ENCODE measurements around the gene EIF5A.

Gene EIF5A

DNA sequence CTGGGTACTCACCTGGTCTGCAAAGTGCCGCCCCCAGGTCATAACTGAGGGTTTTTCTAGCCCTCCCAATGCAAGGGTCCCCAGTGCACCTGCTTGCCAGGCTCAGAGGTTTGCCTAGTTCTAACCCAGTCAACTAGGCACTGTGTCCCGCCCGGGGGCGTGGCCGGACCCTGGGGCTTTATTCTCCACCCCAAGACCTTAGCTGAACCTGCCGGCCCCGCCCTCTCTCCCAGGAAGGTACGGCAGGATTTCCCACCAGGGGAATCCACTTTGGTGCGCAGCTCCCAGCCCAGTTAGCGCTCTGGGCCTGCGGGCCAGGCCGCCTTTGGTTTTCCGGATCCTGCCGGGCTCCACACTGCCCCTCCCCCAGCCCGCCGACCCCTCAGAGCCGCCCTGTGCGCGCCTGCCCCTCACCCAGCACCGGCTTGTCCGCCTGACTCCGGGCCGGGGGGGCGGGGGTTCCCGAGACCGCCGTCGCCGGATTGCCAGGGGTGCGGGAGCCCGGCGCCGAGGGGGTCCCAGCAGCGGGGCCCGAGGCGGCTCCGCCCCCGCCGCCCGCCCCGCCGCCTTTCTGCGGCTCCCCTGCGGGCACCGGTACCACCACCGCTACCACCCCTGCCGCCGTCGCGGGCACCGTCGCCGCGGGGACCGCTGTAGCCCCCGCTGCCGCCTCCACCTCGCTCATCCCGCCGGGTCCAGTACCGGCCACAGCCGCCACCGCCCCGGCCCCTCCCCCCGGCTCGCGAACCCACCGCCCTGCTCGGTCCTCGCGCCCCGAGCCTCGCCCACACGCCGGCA lies 13.4 kb upstream of the EIF5A start:
- TF ChIP-seq GATA2 (IDR thresholded peaks at IDR 0.05; ENCODE audit: low read depth, low read length) (no peak), GATA3 (IDR thresholded peaks at IDR 0.05; ENCODE audit: low read depth, low read length) (no peak)

DNA sequence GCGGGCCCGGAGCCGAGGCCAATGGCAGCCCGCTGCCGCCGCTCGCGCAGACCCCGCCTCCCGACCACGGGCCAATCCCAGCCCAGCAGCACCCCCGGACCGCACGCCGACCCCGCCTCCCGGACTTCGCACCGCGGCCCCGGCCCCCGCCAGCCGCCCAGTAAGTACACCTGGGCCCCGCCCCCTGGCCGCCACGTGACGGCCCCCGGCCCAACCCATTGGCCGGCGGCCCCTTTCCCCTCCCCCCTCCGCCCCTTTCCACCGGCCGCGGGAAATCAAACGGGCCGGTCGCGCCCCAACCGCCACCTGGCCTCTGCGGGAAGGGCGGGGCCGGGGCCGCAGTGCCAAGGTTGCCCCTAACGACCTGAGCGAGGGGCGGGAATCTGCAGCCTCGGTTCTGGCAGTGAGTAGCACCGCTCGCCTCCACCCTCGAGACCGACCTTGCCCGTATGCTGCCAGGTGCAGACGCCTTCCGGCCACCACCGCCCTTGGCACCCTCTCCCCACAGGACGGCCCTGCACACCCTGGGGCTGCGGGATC lies 12.7 kb upstream of the EIF5A start, which contains the start of gene YBX2:
Gene YBX2, minus strand, starts transcription at position 26 of the 540 bp plus-strand sequence. CDS start 139 bp downstream, outside the sequence.
- no peak for TF ChIP-seq GATA2 (IDR thresholded peaks at IDR 0.05; ENCODE audit: low read depth, low read length)
- no peak for TF ChIP-seq GATA3 (IDR thresholded peaks at IDR 0.05; ENCODE audit: low read depth, low read length)

DNA sequence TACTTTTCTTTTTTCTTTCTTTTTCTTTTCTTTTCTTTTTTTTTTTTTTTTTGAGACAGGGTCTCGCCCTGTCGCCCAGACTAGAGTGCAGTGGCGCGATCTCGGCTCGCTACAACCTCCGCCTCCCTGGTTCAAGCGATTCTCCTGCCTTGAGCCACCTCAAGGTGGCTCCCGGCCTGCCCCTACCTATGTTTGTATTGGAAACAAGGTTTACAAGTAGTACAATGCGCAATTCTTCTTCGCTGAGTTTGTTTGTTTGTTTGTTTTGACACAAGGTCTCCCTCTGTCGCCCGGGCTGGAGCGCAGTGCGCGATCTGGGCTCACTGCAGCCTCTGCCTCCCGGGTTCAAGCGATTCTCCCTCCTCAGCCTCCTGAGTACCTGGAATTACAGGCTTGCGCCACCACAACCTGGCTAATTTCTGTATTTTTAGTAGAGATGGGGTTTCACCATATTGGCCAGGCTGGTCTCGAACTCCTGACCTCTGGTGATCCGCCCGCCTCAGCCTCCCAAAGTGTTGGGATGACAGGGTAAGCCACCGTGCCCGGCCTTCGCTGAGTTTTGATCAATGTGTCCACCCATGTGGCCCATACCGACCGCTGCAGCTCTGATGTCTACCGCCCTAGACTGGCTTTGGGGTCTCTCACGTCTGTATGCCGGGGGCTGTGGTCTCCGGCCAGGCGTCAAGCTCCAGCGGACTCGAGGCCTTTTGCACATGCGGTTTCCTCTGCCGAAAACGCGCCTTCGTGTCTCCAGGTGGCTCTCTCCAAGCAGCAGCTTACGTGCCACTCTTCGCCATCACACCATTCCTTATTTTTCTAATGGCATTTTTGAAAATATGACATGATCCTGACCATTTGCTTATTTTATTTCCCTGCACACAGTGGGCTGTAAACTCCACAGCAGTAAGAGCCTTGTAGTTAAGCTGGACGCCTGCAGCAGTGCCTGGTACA lies 11.9 kb upstream of the EIF5A start:
- TF ChIP-seq GATA2 (IDR thresholded peaks at IDR 0.05; ENCODE audit: low read depth, low read length) (no peak), GATA3 (IDR thresholded peaks at IDR 0.05; ENCODE audit: low read depth, low read length) (no peak)

DNA sequence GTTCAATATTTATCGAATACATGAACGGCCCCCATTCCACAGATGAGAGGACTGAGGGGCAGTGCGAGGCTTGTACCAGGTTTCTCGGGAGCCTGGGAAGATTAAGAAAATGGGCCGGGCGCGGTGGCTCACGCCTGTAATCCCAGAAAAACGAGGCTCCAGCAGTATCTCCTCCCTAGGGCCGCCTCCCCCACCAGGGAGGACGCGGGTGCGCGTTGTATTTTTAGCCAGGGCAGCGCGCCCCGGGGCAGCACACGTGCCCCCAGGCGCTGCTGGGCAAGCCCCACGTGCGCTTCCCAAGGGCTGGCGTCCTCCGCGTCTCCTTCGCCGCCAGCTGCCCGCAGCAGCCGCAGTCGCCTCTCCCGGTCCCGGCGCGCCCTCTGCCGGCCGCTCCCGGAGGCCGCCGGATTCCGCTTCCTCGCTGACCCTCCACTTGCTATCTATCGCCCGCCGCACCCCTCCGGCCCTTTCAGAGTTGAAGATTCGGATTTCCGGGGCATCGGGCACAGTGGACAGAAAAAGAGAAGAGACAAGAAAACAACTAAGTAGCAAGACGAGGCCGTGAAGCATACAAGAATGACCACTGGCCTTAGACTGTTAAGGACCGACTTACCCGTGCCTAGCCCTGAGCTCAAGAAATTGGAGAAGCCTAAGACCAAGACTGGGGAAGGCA lies 11.1 kb upstream of the EIF5A start:
- TF ChIP-seq GATA2 (IDR thresholded peaks at IDR 0.05; ENCODE audit: low read depth, low read length), result no peak
- no peak for TF ChIP-seq GATA3 (IDR thresholded peaks at IDR 0.05; ENCODE audit: low read depth, low read length)

DNA sequence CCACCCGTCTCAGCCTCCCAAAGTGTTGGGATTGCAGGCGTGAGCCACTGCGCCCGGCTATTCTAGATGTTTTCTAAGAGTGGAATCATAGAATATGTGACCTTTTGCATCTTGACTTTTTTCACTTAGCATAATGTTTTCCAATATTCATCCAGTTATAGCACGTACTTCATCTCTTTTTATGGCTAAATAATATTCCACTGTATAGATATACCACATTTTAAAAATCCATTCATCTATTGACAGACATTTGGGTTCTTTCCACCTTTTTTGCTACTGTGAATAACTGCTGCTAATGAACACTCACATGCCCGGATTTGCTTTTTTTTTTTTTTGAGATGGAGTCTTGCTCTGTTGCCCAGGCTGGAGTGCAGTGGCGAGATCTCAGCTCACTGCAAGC lies 3.2 kb upstream of the EIF5A start:
- TF ChIP-seq GATA3 (IDR thresholded peaks at IDR 0.05; ENCODE audit: low read depth, low read length) (no peak), GATA2 (IDR thresholded peaks at IDR 0.05; ENCODE audit: low read depth, low read length) (no peak)

DNA sequence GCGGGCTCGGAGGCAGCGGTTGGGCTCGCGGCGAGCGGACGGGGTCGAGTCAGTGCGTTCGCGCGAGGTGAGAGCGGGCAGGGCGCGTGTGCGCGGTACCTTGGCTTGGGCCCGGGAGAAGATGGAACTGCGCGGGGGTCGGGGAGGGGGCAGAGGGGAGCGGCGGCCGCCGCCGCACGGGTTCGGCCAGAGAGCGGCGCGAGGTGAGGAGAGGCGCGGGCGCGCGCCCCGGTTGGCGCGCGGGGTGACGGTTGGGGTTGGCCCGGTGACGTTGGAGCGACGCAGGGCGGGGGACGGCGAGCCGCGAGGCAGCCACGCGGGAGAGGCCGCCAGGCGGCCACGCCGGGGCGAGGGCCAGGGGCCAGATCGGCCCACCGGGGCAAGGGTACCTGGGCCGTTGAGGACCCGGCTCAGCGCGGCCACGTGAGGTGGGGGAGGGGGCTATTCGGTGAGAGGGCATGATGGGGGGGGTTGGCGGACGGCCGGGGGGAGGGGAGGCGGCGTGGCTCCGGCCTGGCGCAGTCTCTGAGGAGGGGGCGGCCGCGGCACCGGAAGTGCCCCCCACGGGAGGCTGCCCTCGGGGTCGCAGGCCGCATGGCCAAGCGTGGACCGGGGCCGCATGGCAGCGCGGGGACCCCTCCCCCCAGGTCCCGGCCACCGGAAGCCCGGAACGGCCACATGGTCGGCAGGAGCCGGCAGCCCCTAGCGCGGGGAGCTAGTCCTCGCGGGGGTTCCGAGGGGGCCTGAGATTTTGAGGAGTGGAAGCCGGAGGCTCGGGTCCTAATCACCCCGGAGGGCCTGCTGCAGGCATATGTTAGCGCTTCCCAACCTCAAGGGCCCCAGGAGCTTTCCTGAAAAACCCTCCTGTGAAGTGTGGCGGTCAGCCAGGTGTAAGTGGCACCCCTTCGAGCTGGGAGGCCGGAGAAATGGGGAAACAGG lies 527 bp downstream of the EIF5A start:
- TF ChIP-seq GATA3 (IDR thresholded peaks at IDR 0.05; ENCODE audit: low read depth, low read length), result no peak

GRCh38 chr17:7308625-7309433 lies 1.4 kb downstream of the EIF5A start:
- TF ChIP-seq GATA2 (IDR thresholded peaks at IDR 0.05; ENCODE audit: low read depth, low read length), result no peak
- no peak for TF ChIP-seq GATA3 (IDR thresholded peaks at IDR 0.05; ENCODE audit: low read depth, low read length)

DNA sequence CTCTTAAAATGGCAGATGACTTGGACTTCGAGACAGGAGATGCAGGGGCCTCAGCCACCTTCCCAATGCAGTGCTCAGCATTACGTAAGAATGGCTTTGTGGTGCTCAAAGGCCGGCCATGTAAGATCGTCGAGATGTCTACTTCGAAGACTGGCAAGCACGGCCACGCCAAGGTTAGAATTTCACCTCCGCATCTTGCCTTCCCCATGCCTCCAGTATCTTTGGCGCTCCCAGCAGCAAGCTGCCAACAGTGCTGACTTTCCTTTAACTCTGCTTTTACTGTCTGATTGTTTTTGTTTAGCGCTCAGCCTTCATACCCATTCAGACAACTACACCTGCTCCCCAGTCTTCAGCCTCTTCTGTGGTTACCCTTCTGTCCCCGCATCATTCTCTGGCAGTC lies 2.2 kb downstream of the EIF5A start:
- TF ChIP-seq GATA3 (IDR thresholded peaks at IDR 0.05; ENCODE audit: low read depth, low read length) (no peak), GATA2 (IDR thresholded peaks at IDR 0.05; ENCODE audit: low read depth, low read length) (no peak)

- TF ChIP-seq GATA3 (IDR thresholded peaks at IDR 0.05; ENCODE audit: low read depth, low read length) (no peak), GATA2 (IDR thresholded peaks at IDR 0.05; ENCODE audit: low read depth, low read length) (no peak)
These were observed 3.8 kb downstream of the EIF5A start for GRCh38 chr17:7311110-7311705.

DNA sequence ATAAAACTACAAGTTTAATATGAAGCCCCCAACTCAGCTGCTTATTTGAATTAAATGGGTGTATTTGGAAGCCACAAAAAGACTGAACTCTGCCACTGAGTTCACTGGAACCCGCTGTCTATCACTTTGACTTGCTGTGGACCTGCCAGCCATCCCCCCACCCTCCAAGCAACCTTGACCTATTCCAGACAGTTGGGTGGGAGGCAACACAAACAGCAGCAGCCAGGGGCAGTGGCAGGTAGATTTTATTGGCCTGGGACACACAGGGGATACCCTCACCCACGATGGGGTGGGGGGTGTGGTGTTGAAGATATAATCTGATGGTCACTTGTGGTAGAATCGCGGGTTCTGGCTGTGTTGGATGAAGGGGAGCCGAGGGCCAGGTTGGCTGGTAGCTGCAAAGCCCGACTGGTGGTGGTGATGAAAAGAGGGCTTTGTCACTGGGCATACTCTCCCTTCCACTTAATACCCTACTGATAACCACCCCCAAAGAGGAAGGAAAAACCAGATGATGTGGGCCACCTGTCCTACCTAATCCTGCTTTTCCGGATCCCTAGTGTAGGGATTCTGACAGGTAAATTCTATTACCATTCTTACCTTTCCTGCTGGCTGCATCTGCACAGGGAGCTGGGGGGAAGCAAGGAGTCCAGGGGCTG lies 5.1 kb downstream of the EIF5A start:
- TF ChIP-seq GATA3 (IDR thresholded peaks at IDR 0.05; ENCODE audit: low read depth, low read length) (no peak), GATA2 (IDR thresholded peaks at IDR 0.05; ENCODE audit: low read depth, low read length) (no peak)
